GM18861 (cell line): Measurements from ENCODE around the gene RBAK.
"Not testable (repeated sequence)": the region's sequence is repeated elsewhere in the genome, so short reads cannot be mapped to it uniquely, and the experiment has no call there.

ENCODE experiments used
- ATAC-seq: cut with Tn5 transposase; IDR thresholded peaks from one replicate; pipeline ENCODE4 v1.9.1; 2021; ENCODE audit not compliant: unreplicated experiment

RBAK gene

GRCh38 chr7:5050676-5051075 is 5.0 kb downstream of the RBAK start:
- no peak for ATAC-seq

GRCh38 chr7:5051731-5052130 is 6.1 kb downstream of the RBAK start:
- not testable (repeated sequence) for ATAC-seq

- ATAC-seq: no peak
These were observed 7.5 kb downstream of the RBAK start for GRCh38 chr7:5053175-5053574.

GRCh38 chr7:5063698-5064097 is 18.0 kb downstream of the RBAK start:
- no peak for ATAC-seq

- no peak for ATAC-seq
These were observed 18.9 kb downstream of the RBAK start for GRCh38 chr7:5064391-5065106.

GRCh38 chr7:5065107-5065407 is 19.4 kb downstream of the RBAK start:
- ATAC-seq: no peak

- no peak for ATAC-seq
These were observed 22.9 kb downstream of the RBAK start for GRCh38 chr7:5068521-5068920.

- ATAC-seq: no peak
These were observed 24.5 kb downstream of the RBAK start for GRCh38 chr7:5070206-5070605.

- ATAC-seq: not testable (repeated sequence)
These were observed 29.5 kb downstream of the RBAK start for GRCh38 chr7:5075187-5075586.

GRCh38 chr7:5077740-5078139 is 32.1 kb downstream of the RBAK start:
- no peak for ATAC-seq

GRCh38 chr7:5082806-5083205 is 37.1 kb downstream of the RBAK start:
- no peak for ATAC-seq

GRCh38 chr7:5083311-5083711 is 37.7 kb downstream of the RBAK start:
- ATAC-seq: no peak

GRCh38 chr7:5086256-5086655 is 40.6 kb downstream of the RBAK start:
- no peak for ATAC-seq

GRCh38 chr7:5088228-5088833 is 42.7 kb downstream of the RBAK start:
- ATAC-seq: not testable (repeated sequence)

- ATAC-seq: no peak
These were observed 43.2 kb downstream of the RBAK start for GRCh38 chr7:5088906-5089305.

- no peak for ATAC-seq
These were observed 48.3 kb downstream of the RBAK start for GRCh38 chr7:5093948-5094347.

GRCh38 chr7:5094641-5095040 is 49.0 kb downstream of the RBAK start:
- ATAC-seq: no peak

GRCh38 chr7:5116359-5116758 is 70.7 kb downstream of the RBAK start:
- ATAC-seq: no peak

- ATAC-seq: no peak
These were observed 71.7 kb downstream of the RBAK start for GRCh38 chr7:5117095-5117970.
